Stimulated activated naive CD8-positive, alpha-beta T cell treated with anti-CD3 and anti-CD28 coated beads, Interleukin-15, Interleukin-2, amounts not matched to agents 100 ng/mL and 50 ng/mL, for 24 hours (primary cell): ENCODE data around the gene RPUSD2.
A peak's percentile ranks its signal among the peaks of the same experiment; 100 is the strongest.
"Not testable (repeated sequence)": the region's sequence is repeated elsewhere in the genome, so short reads cannot be mapped to it uniquely, and the experiment has no call there.

ENCODE experiments used
- H3K27ac Mint-ChIP-seq: one replicate; pipeline ENCODE4 v1.8.0; 2021; ENCODE audit warnings: mild to moderate bottlenecking, mixed read lengths
- H3K27me3 Mint-ChIP-seq: one replicate; pipeline ENCODE4 v1.8.0; 2021; ENCODE audit warnings: mixed read lengths
- H3K36me3 Mint-ChIP-seq: one replicate; pipeline ENCODE4 v1.8.0; 2021; ENCODE audit warnings: low read depth, mixed read lengths
- H3K4me1 Mint-ChIP-seq: one replicate; pipeline ENCODE4 v1.8.0; 2021; ENCODE audit warnings: low read depth, mixed read lengths
- H3K4me3 Mint-ChIP-seq: one replicate; pipeline ENCODE4 v1.8.0; 2021; ENCODE audit warnings: mild to moderate bottlenecking, mixed read lengths
- H3K9me3 Mint-ChIP-seq: one replicate; pipeline ENCODE4 v1.8.0; 2021; ENCODE audit warnings: mixed read lengths

The RPUSD2 gene

DNA sequence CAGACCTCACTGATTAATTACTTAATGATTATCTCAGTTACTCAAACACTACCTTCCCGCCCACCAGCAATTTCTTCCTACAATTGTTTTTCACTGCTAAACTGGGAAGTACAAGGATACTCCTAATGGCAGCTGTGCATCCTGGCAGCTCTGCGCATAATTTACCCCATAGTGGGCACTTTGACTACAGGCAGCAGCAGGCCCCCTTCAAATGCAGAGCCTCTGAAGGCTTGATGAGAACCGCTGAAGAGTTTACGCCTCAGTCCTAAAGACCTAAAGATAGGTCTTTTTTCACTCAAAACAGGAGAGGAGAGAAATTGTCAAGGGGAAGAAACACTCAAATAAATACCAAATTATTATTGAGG, 15.0 kb upstream of the RPUSD2 start:
- H3K27me3 Mint-ChIP-seq, result no peaks in the 10 kb centered on the region
- no peaks in the 10 kb centered on the region for H3K9me3 Mint-ChIP-seq
- peaks cover 33% of the 10 kb centered on the region for H3K4me1 Mint-ChIP-seq
- no peak overlapping the region for H3K27ac Mint-ChIP-seq
- H3K4me3 Mint-ChIP-seq, result no peak overlapping the region
- H3K36me3 Mint-ChIP-seq, result peaks cover 80% of the 10 kb centered on the region

DNA sequence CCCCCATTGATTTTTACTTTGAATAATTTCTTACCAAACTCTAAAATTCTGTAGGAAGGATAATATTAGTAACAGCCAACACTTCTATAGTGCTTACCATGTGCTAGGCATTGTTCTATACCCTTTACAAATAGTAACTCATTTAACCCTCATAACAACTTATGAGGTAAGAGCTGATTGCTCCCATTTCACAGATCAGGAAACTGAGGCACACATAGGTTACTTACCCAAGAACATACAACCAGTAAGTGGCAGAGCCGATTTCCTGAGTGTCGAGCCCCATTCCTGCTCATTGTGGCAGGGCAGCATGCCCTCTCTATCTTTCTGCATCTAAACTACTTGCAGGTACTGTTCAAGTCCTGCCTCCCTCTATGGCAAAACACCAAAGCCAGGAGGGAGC, 13.2 kb upstream of the RPUSD2 start:
- no peak overlapping the region for H3K4me3 Mint-ChIP-seq
- H3K27me3 Mint-ChIP-seq, result no peaks in the 10 kb centered on the region
- no peaks in the 10 kb centered on the region for H3K9me3 Mint-ChIP-seq
- peaks cover 79% of the 10 kb centered on the region for H3K36me3 Mint-ChIP-seq
- no peak overlapping the region for H3K27ac Mint-ChIP-seq
- peaks cover 39% of the 10 kb centered on the region for H3K4me1 Mint-ChIP-seq

DNA sequence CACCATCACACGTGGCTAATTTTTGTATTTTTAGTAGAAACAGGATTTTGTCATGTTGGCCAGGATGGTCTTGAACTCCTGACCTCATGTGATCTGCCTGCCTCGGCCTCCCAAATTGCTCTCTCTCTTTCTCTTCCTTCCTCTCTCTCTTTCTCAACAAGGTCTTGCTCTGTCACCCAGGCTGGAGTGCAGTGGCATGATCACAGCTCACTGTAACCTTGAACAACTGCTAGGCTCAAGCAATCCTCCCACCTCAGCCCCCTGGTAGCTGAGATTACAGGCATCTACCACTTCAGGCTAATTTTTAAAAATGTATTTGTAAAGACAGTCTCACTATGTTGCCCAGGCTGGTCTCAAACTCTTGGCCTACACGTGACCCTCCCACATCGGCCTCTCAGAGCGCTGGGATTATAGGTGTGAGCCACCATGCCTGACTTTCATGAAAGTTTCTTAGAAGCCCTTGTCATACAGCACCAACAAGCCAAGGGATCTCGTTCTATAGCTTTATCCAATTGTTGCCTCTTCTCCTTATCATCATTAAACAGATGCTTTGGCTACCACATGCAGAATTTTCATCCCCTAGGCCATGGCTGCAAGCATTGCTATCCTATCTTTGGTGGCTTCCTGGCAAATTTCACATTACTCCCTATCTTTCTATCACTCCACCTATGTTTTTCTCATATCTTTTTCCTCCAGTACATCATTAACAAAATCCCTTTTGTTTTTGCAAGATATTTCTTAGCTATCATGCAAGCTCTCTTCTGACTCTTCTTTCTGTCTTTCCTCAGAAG, 10.0 kb upstream of the RPUSD2 start:
- Mint-ChIP-seq H3K27me3 (no peaks in the 10 kb centered on the region), H3K9me3 (no peaks in the 10 kb centered on the region), H3K4me1 (peaks cover 66% of the 10 kb centered on the region), H3K36me3 (peaks cover 69% of the 10 kb centered on the region), H3K4me3 (no peak overlapping the region), H3K27ac (peak overlapping the region; percentile 57)

DNA sequence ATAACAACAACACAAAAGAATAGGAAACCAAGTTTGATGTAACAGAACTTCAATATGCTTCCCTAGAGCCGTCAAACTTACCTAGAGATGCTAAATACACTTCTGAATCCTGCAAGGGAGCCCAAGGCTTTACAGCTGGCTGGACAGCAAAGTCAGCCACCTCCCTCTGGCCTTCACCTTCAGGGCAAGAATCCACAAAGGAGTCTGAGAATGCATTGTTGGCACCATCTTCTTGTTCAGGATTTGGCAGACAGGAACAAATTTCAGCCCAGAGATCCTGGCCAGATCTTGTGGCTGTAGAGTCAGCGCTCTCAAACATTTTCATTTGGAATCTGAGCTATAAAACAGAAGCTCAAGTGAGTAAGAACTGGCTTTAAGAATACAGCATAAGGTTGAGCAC, 6.4 kb upstream of the RPUSD2 start:
- Mint-ChIP-seq H3K27me3 (no peaks in the 10 kb centered on the region), H3K36me3 (peaks cover 38% of the 10 kb centered on the region)

DNA sequence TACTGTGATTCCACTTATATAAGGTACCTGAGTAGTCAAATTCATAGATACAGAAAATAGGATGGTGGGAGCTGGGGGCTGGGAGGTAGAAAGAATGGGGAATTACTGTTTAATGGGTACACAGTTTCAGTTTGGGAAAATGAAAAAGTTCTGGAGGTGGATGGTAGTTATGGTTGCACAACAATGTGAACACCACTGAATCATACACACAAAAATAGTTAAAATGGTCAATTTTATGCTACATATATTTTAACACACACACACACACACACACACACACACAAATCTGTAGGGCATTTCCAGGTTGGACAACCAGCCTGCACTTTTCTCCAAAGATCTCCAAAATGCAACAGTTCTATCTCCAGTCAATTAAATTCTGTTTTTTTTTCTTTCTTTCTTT, 5.7 kb upstream of the RPUSD2 start:
- peak overlapping the region; percentile 95 for H3K4me3 Mint-ChIP-seq

More for the DNA sequence above, 6.4 kb upstream of the RPUSD2 start:
- no peaks in the 10 kb centered on the region for H3K9me3 Mint-ChIP-seq
- H3K4me1 Mint-ChIP-seq, result peaks cover 75% of the 10 kb centered on the region
- no peak overlapping the region for H3K4me3 Mint-ChIP-seq
- no peak overlapping the region for H3K27ac Mint-ChIP-seq

DNA sequence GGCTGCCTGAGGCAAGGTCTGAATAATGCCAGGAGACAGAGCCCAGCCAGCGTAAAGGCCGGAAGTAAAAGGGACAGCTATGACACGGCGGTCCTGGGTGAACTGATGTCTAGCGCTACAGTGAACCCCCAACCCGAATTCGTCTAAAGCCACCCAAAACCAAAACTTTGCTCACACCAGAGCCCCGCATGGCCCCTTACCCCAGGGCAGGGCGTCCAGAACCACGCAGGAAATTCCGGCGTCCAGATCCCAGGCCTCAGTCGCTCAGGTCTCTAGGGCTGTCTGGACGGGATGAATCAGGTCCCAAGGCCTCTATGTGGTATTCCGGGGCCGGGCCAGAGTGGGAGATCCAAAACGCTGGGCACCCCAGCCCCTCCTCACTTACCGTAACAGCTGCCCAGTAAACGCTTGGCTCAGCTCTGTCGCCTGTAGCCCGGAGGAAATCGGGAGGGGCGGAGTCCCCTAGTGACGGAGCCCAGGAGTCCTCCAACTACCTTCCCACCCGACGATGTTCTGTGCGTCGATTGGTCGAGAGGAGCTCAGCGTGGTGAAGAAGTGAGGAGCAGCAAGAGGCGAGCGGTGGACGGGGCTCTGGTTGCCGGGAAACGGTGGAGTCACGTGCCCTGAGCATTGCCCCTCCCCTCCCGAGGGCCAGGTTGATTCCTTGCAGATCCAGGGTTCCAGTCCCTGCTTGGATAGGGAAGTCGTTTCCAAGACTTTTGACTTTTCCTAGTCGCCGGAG, 4.3 kb upstream of the RPUSD2 start, which contains the start of gene CCDC32:
Gene CCDC32, minus strand, starts transcription at position 452 of the 742 bp plus-strand sequence. CDS start 2,027 bp downstream, outside the sequence.
- Mint-ChIP-seq H3K27ac (peak within 1 kb of the TSS; percentile 87), H3K9me3 (no peaks in the 10 kb centered on the region), H3K27me3 (no peaks in the 10 kb centered on the region), H3K4me3 (peak within 1 kb of the TSS; percentile 95), H3K36me3 (peaks cover 20% of the 10 kb centered on the region), H3K4me1 (peaks cover 68% of the 10 kb centered on the region)

More for the DNA sequence above, 5.7 kb upstream of the RPUSD2 start:
- Mint-ChIP-seq H3K4me1 (peaks cover 73% of the 10 kb centered on the region), H3K9me3 (no peaks in the 10 kb centered on the region), H3K27ac (peak overlapping the region; percentile 43), H3K27me3 (no peaks in the 10 kb centered on the region), H3K36me3 (peaks cover 32% of the 10 kb centered on the region)

GRCh38 chr15:40565333-40566238, 3.5 kb upstream of the RPUSD2 start:
- H3K36me3 Mint-ChIP-seq, result peaks cover 16% of the 10 kb centered on the region
- no peaks in the 10 kb centered on the region for H3K27me3 Mint-ChIP-seq
- H3K4me3 Mint-ChIP-seq, result peak overlapping the region; percentile 95
- peaks cover 69% of the 10 kb centered on the region for H3K4me1 Mint-ChIP-seq
- H3K27ac Mint-ChIP-seq, result peak overlapping the region; percentile 87
- no peaks in the 10 kb centered on the region for H3K9me3 Mint-ChIP-seq

GRCh38 chr15:40567111-40567510, 2.0 kb upstream of the RPUSD2 start:
- H3K27me3 Mint-ChIP-seq, result no peaks in the 10 kb centered on the region
- H3K4me1 Mint-ChIP-seq, result peaks cover 66% of the 10 kb centered on the region
- no peaks in the 10 kb centered on the region for H3K9me3 Mint-ChIP-seq
- H3K4me3 Mint-ChIP-seq, result no peak overlapping the region
- peaks cover 13% of the 10 kb centered on the region for H3K36me3 Mint-ChIP-seq
- no peak overlapping the region for H3K27ac Mint-ChIP-seq

GRCh38 chr15:40575113-40575512, 6.0 kb downstream of the RPUSD2 start:
- H3K4me3 Mint-ChIP-seq, result no peak overlapping the region
- peaks cover 37% of the 10 kb centered on the region for H3K36me3 Mint-ChIP-seq
- H3K4me1 Mint-ChIP-seq, result peaks cover 35% of the 10 kb centered on the region
- H3K27me3 Mint-ChIP-seq, result no peaks in the 10 kb centered on the region
- no peak overlapping the region for H3K27ac Mint-ChIP-seq
- H3K9me3 Mint-ChIP-seq, result no peaks in the 10 kb centered on the region

DNA sequence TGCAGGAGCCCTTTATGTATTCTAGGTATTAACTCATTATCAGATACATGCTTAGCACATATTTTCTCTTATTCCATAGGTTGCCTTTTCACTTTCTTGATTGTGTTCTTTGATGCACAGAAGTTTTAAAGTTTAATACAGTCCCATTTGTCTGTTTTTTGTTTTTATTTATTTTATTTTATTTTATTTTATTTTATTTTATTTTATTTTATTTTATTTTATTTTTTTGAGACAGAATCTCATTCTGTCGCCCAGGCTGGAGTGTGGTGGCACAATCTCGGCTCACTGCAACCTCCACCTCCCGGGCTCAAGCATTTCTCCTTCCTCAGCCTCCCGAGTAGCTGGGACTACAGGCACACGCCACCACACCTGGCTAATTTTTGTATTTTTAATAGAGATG, 7.8 kb downstream of the RPUSD2 start:
- not testable (repeated sequence) for H3K4me3 Mint-ChIP-seq, H3K27me3 Mint-ChIP-seq, H3K9me3 Mint-ChIP-seq, H3K27ac Mint-ChIP-seq
- Mint-ChIP-seq H3K4me1 (peaks cover 19% of the 10 kb centered on the region), H3K36me3 (peaks cover 24% of the 10 kb centered on the region)

GRCh38 chr15:40578892-40579291, 9.8 kb downstream of the RPUSD2 start:
- Mint-ChIP-seq H3K9me3 (no peaks in the 10 kb centered on the region), H3K4me3 (no peak overlapping the region), H3K4me1 (peaks cover 11% of the 10 kb centered on the region), H3K27me3 (no peaks in the 10 kb centered on the region), H3K27ac (no peak overlapping the region), H3K36me3 (peaks cover 14% of the 10 kb centered on the region)

GRCh38 chr15:40581796-40582195, 12.7 kb downstream of the RPUSD2 start:
- H3K4me1 Mint-ChIP-seq, H3K27me3 Mint-ChIP-seq, H3K27ac Mint-ChIP-seq, H3K9me3 Mint-ChIP-seq, H3K4me3 Mint-ChIP-seq, H3K36me3 Mint-ChIP-seq: not testable (repeated sequence)

DNA sequence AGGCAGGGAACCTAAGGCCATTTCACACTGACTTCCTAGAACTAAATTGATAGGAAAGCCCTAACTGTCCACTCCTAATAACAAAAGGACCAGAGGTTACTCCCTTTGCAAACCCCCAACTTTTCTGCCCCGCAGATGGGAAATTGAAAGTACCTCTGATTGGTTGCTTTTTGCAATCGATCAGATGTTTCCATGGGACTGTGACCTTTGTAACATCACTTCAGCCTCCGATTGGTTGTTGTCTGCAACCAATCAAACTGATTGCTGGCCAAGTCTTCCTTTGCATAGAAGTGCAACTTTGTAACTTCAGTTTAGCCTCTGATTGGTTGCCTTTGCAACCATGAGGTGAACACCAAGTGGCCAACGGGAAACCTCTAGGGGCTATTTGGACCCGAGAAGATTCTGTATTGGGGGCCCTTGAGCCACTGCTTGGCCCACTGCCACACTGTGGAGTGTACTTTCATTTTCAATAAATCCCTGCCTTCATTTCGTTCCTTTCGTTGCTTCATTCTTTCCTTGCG, 13.7 kb downstream of the RPUSD2 start:
- H3K27ac Mint-ChIP-seq, result no peak overlapping the region
- H3K36me3 Mint-ChIP-seq, result no peaks in the 10 kb centered on the region
- H3K9me3 Mint-ChIP-seq, result no peaks in the 10 kb centered on the region
- H3K4me1 Mint-ChIP-seq, result no peaks in the 10 kb centered on the region
- H3K27me3 Mint-ChIP-seq, result no peaks in the 10 kb centered on the region
- H3K4me3 Mint-ChIP-seq, result peak overlapping the region; percentile 38

DNA sequence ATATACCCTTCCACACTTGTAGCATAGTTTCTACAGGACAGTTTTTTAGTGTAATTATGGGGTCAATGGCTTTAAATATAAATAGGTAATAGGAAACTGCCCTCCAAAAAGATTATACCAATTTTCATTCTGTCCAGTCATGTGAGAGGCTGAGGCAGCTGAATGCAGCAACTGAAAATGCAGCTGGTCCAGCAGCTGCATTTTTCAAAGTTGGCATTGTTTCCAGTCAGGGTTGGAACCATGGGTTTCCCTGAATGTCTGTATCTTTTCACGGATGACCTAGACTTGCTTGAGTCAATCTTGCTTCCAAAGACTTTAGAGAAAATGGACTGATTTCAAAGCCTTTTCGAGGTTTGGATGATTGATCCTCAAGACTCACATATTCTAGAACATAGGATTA, 15.1 kb downstream of the RPUSD2 start:
- H3K9me3 Mint-ChIP-seq, result no peaks in the 10 kb centered on the region
- no peaks in the 10 kb centered on the region for H3K36me3 Mint-ChIP-seq
- H3K4me1 Mint-ChIP-seq, result no peaks in the 10 kb centered on the region
- H3K4me3 Mint-ChIP-seq, result no peak overlapping the region
- H3K27me3 Mint-ChIP-seq, result no peaks in the 10 kb centered on the region
- no peak overlapping the region for H3K27ac Mint-ChIP-seq
